ENCODE results near the gene TMEM72. TPM values are rescaled to one million over a fixed set of nuclear protein-coding genes. Genes with fewer than 3 reads are reported as not detected.

Gene TMEM72
- total and polyA plus RNA-seq, 2 experiments from 2014 or later: not detected

DNA sequence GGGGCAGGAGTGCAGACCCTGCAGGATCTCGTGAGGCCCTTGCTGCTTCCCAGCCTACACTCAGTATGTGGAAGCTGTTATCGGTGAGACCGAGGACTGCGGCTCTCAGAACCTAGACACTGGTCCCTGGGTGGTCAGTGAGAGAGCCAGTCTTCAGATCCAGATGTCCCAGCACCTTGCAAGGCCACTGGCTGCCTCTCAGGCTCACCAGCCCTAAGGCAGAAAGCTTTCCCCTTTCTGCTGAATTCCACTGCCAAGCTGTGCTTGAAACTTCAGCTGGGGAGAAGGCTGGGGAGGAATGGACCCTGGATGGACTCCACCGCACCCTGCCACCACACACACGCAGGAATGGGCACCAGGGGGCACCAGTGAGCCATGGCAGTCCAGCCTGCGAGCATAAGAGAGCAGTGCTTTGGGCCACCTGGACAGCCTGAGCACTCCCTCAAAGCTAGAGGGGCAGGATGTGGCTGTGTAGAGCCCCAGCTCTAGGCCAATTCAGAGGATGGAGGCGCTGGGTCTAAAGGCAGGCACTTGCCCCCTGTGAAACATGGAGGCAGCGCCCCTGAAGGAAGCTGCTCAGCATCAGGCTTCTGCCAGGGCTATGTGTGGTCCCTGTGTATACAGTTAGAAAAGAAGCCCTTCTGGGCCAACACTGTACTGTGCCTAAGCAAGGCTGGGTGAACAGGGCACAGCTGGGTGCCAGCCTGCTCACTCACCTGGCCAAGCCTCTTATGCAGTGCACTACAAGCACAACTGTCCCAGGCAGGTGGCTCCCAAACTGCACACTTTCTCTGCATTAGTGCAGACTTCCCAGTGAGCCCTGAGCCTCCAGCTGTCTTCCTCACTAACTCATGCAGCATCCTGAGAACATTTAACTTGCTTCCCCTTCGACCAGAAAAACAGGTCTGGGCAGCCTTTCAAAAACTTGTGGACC lies 21.6 kb downstream of the TMEM72 start:
- H3K36me3 ChIP-seq (ENCODE audit: insufficient read depth): no peaks in the 10 kb centered on the region
- H3K27ac ChIP-seq (ENCODE audit: low read depth): no peak overlapping the region
- H2AFZ ChIP-seq: peak overlapping the region; percentile 76; the same call in 1 of the 2 replicates
- ATAC-seq (peak; percentile 98), DNase-seq (ENCODE audit: low spot score) (peak; percentile 95)
- Mint-ChIP-seq H3K4me3 (no peak overlapping the region), H3K4me1 (peaks cover 3% of the 10 kb centered on the region; the same call in 2 of the 3 replicates), H3K27me3 (ENCODE audit: insufficient read depth, low read depth, poor library complexity) (peaks cover 4% of the 10 kb centered on the region), H3K36me3 (ENCODE audit: low read depth) (no peaks in the 10 kb centered on the region), H3K27ac (no peak overlapping the region), H3K9me3 (peaks cover 7% of the 10 kb centered on the region; the same call in 2 of the 3 replicates)
- H3K4me1 ChIP-seq (ENCODE audit: insufficient read depth): peaks cover 6% of the 10 kb centered on the region; the same call in 1 of the 2 replicates
- H3K4me3 ChIP-seq: no peak overlapping the region
- TF ChIP-seq, protein P1, sequence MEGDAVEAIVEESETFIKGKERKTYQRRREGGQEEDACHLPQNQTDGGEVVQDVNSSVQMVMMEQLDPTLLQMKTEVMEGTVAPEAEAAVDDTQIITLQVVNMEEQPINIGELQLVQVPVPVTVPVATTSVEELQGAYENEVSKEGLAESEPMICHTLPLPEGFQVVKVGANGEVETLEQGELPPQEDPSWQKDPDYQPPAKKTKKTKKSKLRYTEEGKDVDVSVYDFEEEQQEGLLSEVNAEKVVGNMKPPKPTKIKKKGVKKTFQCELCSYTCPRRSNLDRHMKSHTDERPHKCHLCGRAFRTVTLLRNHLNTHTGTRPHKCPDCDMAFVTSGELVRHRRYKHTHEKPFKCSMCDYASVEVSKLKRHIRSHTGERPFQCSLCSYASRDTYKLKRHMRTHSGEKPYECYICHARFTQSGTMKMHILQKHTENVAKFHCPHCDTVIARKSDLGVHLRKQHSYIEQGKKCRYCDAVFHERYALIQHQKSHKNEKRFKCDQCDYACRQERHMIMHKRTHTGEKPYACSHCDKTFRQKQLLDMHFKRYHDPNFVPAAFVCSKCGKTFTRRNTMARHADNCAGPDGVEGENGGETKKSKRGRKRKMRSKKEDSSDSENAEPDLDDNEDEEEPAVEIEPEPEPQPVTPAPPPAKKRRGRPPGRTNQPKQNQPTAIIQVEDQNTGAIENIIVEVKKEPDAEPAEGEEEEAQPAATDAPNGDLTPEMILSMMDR (conservative IDR thresholded peaks at IDR 0.05; ENCODE audit: low read depth in 2 of 2): peak; percentile 89 to 99
- TF ChIP-seq ZNF331 (CRISPR knock-in tag; IDR thresholded peaks at IDR 0.05; ENCODE audit: low read depth) (no peak), CREB1 (CRISPR knock-in tag; IDR thresholded peaks at IDR 0.05; ENCODE audit: low read depth) (peak; percentile 32; the same call in 1 of the 2 replicates), ZNF462 (CRISPR knock-in tag; IDR thresholded peaks at IDR 0.05) (peak; percentile 52), NANOG (IDR thresholded peaks at IDR 0.05; ENCODE audit: borderline replicate concordance) (no peak)
- H3K9me2 ChIP-seq (ENCODE audit: insufficient read depth): no peaks in the 10 kb centered on the region; the same call in 1 of the 2 replicates
- H3K79me2 ChIP-seq (replicated peaks; ENCODE audit: insufficient read depth): no peaks in the 10 kb centered on the region
- H3K27me3 ChIP-seq (ENCODE audit: insufficient read depth): no peaks in the 10 kb centered on the region
- no peak overlapping the region for H3K4me2 ChIP-seq
- no peaks in the 10 kb centered on the region for H3F3A ChIP-seq (replicated peaks; ENCODE audit: low read depth)
- H4K20me1 ChIP-seq (replicated peaks; ENCODE audit: insufficient read depth): no peaks in the 10 kb centered on the region

All from GM23338 (cell line).